GM23248 (cell line): ENCODE measurements around the gene CRAT. TPM values are rescaled to one million over a fixed set of nuclear protein-coding genes. Genes with fewer than 3 reads are reported as not detected.

Experiments
- DNase-seq: peaks from one replicate; pipeline ENCODE4 v3.0.0-alpha.2; 2015
- H2AFZ ChIP-seq: fragments of 200-600 bp; sonication (generic); 2 replicates; pipeline ENCODE4 v1.6.1; 2016; ENCODE audit warnings: antibody characterized with exemption
- H3F3A ChIP-seq: fragments of 200-600 bp; sonication (generic); 2 replicates; pipeline ENCODE4 v1.6.1; 2016; ENCODE audit warnings: mild to moderate bottlenecking, antibody characterized with exemption, mixed run types; ENCODE audit not compliant: insufficient read depth
- H3K27ac ChIP-seq: fragments of 200-600 bp; sonication (generic); 2 replicates; pipeline ENCODE4 v1.5.1; 2016; ENCODE audit warnings: mild to moderate bottlenecking
- H3K27me3 ChIP-seq: fragments of 200-600 bp; sonication (generic); replicated peaks from 2 replicates; pipeline ENCODE4 v1.6.1; 2016; ENCODE audit warnings: mild to moderate bottlenecking; ENCODE audit not compliant: insufficient read depth
- H3K36me3 ChIP-seq: fragments of 200-600 bp; sonication (generic); 2 replicates; pipeline ENCODE4 v1.6.1; 2016; ENCODE audit warnings: low read depth, mild to moderate bottlenecking
- H3K4me1 ChIP-seq: fragments of 200-600 bp; sonication (generic); 2 replicates; pipeline ENCODE4 v1.6.1; 2016; ENCODE audit warnings: mild to moderate bottlenecking; ENCODE audit not compliant: insufficient read depth
- H3K4me2 ChIP-seq: fragments of 200-600 bp; sonication (generic); one replicate; pipeline ENCODE4 v1.6.1; 2016; ENCODE audit warnings: mild to moderate bottlenecking; ENCODE audit not compliant: unreplicated experiment
- H3K4me3 ChIP-seq: fragments of 200-600 bp; sonication (generic); 2 replicates; pipeline ENCODE4 v1.5.1; 2016; ENCODE audit warnings: mild to moderate bottlenecking
- H3K79me2 ChIP-seq: fragments of 200-600 bp; sonication (generic); 2 replicates; pipeline ENCODE4 v1.6.1; 2016; ENCODE audit warnings: mild to moderate bottlenecking; ENCODE audit not compliant: insufficient read depth
- H3K9ac ChIP-seq: fragments of 200-600 bp; sonication (generic); 2 replicates; pipeline ENCODE4 v1.6.1; 2016; ENCODE audit warnings: mild to moderate bottlenecking
- H3K9me2 ChIP-seq: fragments of 200-600 bp; sonication (generic); 2 replicates; pipeline ENCODE4 v1.6.1; 2016; ENCODE audit warnings: mixed run types, mild to moderate bottlenecking, moderate library complexity; ENCODE audit not compliant: insufficient read depth
- H3K9me3 ChIP-seq: fragments of 200-600 bp; sonication (generic); one replicate; pipeline ENCODE4 v1.6.1; 2017; ENCODE audit warnings: low read depth
- H4K20me1 ChIP-seq: fragments of 200-600 bp; sonication (generic); 2 replicates; pipeline ENCODE4 v1.6.0; 2016; ENCODE audit not compliant: insufficient read depth
- EZH2 ChIP-seq: fragments of 200-600 bp; sonication (generic); IDR thresholded peaks from 2 replicates; pipeline ENCODE4 v1.6.1; 2018; ENCODE audit warnings: antibody characterized with exemption, mild to moderate bottlenecking; ENCODE audit not compliant: insufficient read depth, poor library complexity, severe bottlenecking
- EZH2phosphoT487 ChIP-seq: fragments of 200-600 bp; sonication (generic); IDR thresholded peaks from 2 replicates; pipeline ENCODE4 v1.6.1; 2018; ENCODE audit warnings: antibody characterized with exemption, moderate library complexity, mild to moderate bottlenecking, low read depth; ENCODE audit not compliant: insufficient read depth
- WGBS, 2 experiments: methylation state at CpG; one replicate each; pipeline ENCODE4 v1.1.6; 2015 to 2017; ENCODE audit warnings: low lambda C conversion rate in 2 of 2, low coverage in 1 of 2; ENCODE audit errors: missing lambda C conversion rate in 2 of 2; 5-methylcytosine and 5-hydroxymethylcytosine counted together
- in situ Hi-C: fragments of 300-500 bp; cut with MboI; formaldehyde crosslinking; loops from 2 replicates; pipeline ENCODE4 v1.15.0; 2020
- polyA plus RNA-seq: library from polyadenylated mRNA; unstranded; fragments of >200 nt; fragmentation: Nextera tagmentation; extraction: Ambion mirVana; gene quantifications from 2 replicates; pipeline ENCODE4 v1.2.1, GENCODE V29; 2016
- total RNA-seq: library from RNA; depleted of rRNA; stranded (reverse); fragments of >200 nt; shearing (Covaris generic); gene quantifications from 2 replicates; pipeline ENCODE4 v1.2.3, GENCODE V29; 2014

The CRAT gene
- total and polyA plus RNA-seq, 2 experiments from 2014 or later: 55.4 to 61.4 TPM

- H3K27ac ChIP-seq: no peak overlapping the region
- no peaks in the 10 kb centered on the region for H3K9me3 ChIP-seq
- 0 out of 2 replicates have a peak, but pooled peaks cover 12% of the 10 kb centered on the region for H3K4me1 ChIP-seq
- H4K20me1 ChIP-seq: no peaks in the 10 kb centered on the region
- H2AFZ ChIP-seq: peak overlapping the region; percentile 92
- H3K4me3 ChIP-seq: peak overlapping the region; percentile 83; the same call in 1 of the 2 replicates
- TF ChIP-seq EZH2 (no peak), EZH2phosphoT487 (no peak)
- H3K9me2 ChIP-seq: no peaks in the 10 kb centered on the region
- in situ Hi-C loops: no loop called here
- WGBS, 2 experiments: 79 to 81% methylated on average over 13 of the region's 13 CpGs
- H3F3A ChIP-seq: no peaks in the 10 kb centered on the region
- H3K27me3 ChIP-seq: no peaks in the 10 kb centered on the region
- no peak for DNase-seq
- H3K4me2 ChIP-seq: peak overlapping the region; percentile 90
- H3K9ac ChIP-seq: no peak overlapping the region
- peaks cover 14% of the 10 kb centered on the region for H3K79me2 ChIP-seq
- H3K36me3 ChIP-seq: no peaks in the 10 kb centered on the region
Observed at GRCh38 chr9:129079829-129080228, 30.8 kb downstream of the CRAT start.

- in situ Hi-C loops: no loop called here
- TF ChIP-seq EZH2: no peak
- no peak for TF ChIP-seq EZH2phosphoT487
- H3K9me2 ChIP-seq: no peaks in the 10 kb centered on the region
- H3K4me1 ChIP-seq: 0 out of 2 replicates have a peak, but pooled peaks cover 12% of the 10 kb centered on the region
- no peaks in the 10 kb centered on the region for H4K20me1 ChIP-seq
- no peak for DNase-seq
- no peaks in the 10 kb centered on the region for H3K9me3 ChIP-seq
- no peak overlapping the region for H2AFZ ChIP-seq
- H3K9ac ChIP-seq: no peak overlapping the region
- no peak overlapping the region for H3K4me3 ChIP-seq
- H3K36me3 ChIP-seq: no peaks in the 10 kb centered on the region
- H3K27me3 ChIP-seq: no peaks in the 10 kb centered on the region
- peaks cover 14% of the 10 kb centered on the region for H3K79me2 ChIP-seq
- no peak overlapping the region for H3K27ac ChIP-seq
- H3K4me2 ChIP-seq: no peak overlapping the region
- WGBS, 2 experiments: 77 to 79% methylated on average over 18 of the region's 18 CpGs
- H3F3A ChIP-seq: no peaks in the 10 kb centered on the region
Observed at GRCh38 chr9:129078691-129079503, 31.7 kb downstream of the CRAT start.

GRCh38 chr9:129077236-129077635 is 33.4 kb downstream of the CRAT start:
- Histone ChIP-seq H3F3A (no peaks in the 10 kb centered on the region), H3K9me3 (no peaks in the 10 kb centered on the region), H4K20me1 (no peaks in the 10 kb centered on the region), H3K4me1 (0 out of 2 replicates have a peak, but pooled peaks cover 12% of the 10 kb centered on the region), H3K9ac (no peak overlapping the region), H3K79me2 (peaks cover 8% of the 10 kb centered on the region), H3K4me3 (no peak overlapping the region), H3K27me3 (no peaks in the 10 kb centered on the region), H3K4me2 (no peak overlapping the region), H2AFZ (no peak overlapping the region), H3K9me2 (no peaks in the 10 kb centered on the region), H3K27ac (no peak overlapping the region), H3K36me3 (no peaks in the 10 kb centered on the region)
- DNase-seq: no peak
- WGBS, 2 experiments: 82 to 87% methylated on average over 10 of the region's 10 CpGs
- no peak for TF ChIP-seq EZH2
- no peak for TF ChIP-seq EZH2phosphoT487
- in situ Hi-C loops: no loop called here

GRCh38 chr9:129076640-129077037 is 34.0 kb downstream of the CRAT start:
- Histone ChIP-seq H4K20me1 (no peaks in the 10 kb centered on the region), H3K4me2 (no peak overlapping the region), H2AFZ (no peak overlapping the region), H3K9me2 (no peaks in the 10 kb centered on the region), H3K4me3 (no peak overlapping the region), H3K9ac (no peak overlapping the region), H3K27ac (no peak overlapping the region), H3K9me3 (no peaks in the 10 kb centered on the region), H3K36me3 (no peaks in the 10 kb centered on the region), H3K4me1 (0 out of 2 replicates have a peak, but pooled peaks cover 6% of the 10 kb centered on the region), H3F3A (no peaks in the 10 kb centered on the region), H3K27me3 (no peaks in the 10 kb centered on the region), H3K79me2 (peaks cover 2% of the 10 kb centered on the region)
- DNase-seq: no peak
- in situ Hi-C loops: no loop called here
- TF ChIP-seq EZH2phosphoT487: no peak
- no peak for TF ChIP-seq EZH2
- 88 to 92% methylated on average over 11 of the region's 11 CpGs for WGBS, 2 experiments
